ENCODE results near the gene SUPT5H.
A peak's percentile ranks its signal among the peaks of the same experiment; 100 is the strongest.

DNA sequence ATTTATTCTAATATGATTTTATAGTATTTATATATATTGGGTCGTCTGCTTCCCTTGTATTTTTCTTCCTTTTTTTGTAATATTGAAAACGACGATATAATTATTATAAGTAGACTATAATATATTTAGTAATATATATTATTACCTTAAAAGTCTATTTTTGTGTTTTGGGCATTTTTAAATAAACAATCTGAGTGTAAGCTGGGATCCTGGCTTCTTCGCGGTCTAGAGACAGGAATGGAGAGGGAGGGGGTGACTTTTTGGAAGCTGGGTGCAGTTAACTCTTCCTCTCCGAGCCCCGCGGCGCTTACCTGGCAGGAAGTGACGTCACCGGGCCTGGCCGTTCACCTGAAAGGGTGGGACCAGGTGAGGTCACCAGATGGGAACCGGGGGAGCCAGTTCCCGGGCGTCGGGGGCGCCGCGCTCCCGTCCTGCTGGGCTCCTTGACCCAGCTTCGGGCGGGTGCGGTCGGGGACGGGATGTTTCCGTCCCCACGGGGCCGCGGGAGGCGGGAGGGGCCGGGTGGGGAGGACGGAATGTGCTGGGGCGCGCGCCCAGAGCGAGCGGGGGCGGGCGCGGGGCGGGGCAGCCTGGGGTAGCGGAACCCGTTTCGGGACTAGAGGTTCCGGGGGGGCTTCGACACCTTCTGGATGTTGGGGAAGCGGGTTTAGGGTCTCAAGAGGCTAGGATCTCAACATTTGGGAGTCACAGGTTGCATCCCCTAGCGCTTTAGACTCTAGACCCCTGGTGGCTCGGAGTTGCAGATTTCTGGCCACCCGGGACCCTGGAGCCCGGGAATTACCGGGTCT lies 36.0 kb upstream of the SUPT5H start:
- peak in 1 of 6 experiments; percentile 10 for TF ChIP-seq CTCF (IDR thresholded peaks at IDR 0.05)
- TF ChIP-seq POLR2A (IDR thresholded peaks at IDR 0.05) = peak; percentile 8 to 88 (median 77)

Data from esophagus squamous epithelium (tissue), 4 donors.